Choroid plexus epithelial cell (primary cell): ENCODE data around the gene RPS6KC1.
A peak's percentile ranks its signal among the peaks of the same experiment; 100 is the strongest.

ENCODE experiments used
- DNase-seq: peaks from one replicate; pipeline ENCODE4 v3.0.0-alpha.2; 2010; ENCODE audit warnings: low read depth
- H3K4me3 ChIP-seq: 2 replicates; pipeline ENCODE4 v1.5.1; 2011; ENCODE audit warnings: low read depth, mild to moderate bottlenecking, control low read depth, low read length, moderate library complexity
- TF ChIP-seq, protein P1 (sequence below): conservative IDR thresholded peaks from 2 replicates; pipeline ENCODE4 v1.5.1; 2011; ENCODE audit warnings: low read depth, mild to moderate bottlenecking, control low read depth, inconsistent platforms, low read length, moderate library complexity

The RPS6KC1 gene

DNA sequence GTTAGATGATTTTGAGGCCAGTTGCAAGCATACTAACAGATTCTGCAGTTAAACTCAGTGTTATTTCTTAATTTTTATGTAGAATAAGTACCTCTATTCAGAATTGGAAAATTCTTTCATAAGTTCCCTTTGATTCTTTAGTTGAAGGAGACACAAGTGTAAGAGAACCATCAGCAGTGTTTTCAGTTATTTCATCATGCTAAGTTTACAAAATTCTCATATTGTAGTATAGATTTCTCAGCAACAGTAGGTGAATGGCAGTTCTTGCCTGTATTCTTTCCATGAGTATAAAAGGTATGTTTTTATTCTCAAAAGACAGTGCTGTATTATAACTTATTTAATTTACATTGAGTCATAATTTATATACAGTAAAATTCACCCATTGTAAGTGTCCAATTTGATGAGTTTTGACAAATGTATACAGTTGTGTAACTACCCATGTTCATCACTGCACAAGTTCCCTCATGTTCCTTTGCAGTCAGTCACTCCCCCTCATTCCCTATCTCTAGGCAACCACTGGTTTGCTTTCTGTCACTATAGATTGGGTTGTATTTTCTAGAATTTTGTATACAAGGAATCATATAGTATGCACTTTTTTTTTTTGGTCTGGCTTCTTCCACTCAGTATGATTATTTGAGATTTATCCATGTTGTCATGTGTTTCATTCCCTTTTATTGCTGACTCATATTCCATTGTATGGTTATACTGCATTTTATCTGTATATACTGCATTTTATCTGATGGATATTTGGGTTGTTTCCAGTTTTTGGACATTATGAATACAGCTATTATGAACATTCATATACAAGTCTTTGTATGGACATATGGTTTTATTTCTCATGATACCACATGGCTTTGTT lies 3.9 kb downstream of the RPS6KC1 start:
- H3K4me3 ChIP-seq: no peak overlapping the region
- TF ChIP-seq, protein P1, sequence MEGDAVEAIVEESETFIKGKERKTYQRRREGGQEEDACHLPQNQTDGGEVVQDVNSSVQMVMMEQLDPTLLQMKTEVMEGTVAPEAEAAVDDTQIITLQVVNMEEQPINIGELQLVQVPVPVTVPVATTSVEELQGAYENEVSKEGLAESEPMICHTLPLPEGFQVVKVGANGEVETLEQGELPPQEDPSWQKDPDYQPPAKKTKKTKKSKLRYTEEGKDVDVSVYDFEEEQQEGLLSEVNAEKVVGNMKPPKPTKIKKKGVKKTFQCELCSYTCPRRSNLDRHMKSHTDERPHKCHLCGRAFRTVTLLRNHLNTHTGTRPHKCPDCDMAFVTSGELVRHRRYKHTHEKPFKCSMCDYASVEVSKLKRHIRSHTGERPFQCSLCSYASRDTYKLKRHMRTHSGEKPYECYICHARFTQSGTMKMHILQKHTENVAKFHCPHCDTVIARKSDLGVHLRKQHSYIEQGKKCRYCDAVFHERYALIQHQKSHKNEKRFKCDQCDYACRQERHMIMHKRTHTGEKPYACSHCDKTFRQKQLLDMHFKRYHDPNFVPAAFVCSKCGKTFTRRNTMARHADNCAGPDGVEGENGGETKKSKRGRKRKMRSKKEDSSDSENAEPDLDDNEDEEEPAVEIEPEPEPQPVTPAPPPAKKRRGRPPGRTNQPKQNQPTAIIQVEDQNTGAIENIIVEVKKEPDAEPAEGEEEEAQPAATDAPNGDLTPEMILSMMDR: no peak
- peak; percentile 13 for DNase-seq

DNA sequence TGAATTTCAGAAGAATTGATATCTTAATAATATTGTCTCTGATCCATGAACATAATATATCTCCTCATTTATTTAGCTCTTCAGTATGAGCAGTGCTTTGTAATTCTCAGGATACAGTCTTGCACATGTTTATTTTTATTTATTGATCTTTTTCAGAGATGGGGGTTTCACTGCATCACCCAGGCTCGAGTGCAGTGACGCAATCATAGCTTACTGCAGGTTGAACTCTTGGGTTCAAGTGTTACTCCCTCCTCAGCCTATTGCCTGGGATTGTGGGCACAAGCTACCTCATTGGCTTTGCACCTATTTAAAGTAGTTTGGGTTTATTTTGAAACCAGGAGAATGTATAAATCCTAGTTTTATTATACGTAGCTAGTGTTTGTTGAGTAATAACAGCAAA lies 4.7 kb downstream of the RPS6KC1 start:
- TF ChIP-seq, protein P1: no peak
- H3K4me3 ChIP-seq: no peak overlapping the region
- no peak for DNase-seq

DNA sequence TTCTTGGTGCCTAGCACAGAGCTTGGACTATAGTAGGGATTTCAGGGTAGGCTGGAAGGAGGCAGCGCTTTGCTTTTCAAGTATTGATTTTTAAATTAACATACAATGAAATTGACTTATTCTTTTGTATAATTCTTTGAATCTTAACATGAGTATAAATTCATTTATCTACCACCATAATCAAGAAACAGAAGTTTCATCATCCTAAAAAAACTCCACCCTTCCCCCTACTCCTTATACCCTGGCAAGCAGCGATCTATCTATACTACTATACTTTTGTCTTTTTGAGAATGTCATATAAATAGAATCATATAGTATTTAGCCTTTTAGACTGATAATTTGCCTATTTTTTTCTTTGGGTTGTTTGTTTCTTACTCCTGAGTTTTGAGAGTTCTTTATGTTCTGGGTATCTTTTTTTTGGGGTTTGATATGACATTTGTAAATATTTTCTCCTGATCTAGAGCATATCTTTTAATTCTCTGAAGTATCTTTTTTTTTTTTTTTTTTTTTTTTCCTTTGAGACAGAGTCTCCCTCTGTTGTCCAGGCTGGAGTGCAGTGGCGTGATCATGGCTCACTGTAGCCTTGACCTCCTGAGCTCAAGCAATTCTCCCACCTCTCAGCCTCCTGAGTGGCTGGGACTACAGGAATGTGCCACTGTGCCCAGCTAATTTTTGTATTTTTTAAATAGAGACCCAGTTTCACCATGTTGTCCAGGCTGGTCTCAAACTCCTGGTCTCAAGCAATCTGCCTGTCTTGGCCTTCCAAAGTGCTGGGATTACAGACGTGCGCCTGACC lies 6.4 kb downstream of the RPS6KC1 start:
- TF ChIP-seq, protein P1: no peak
- H3K4me3 ChIP-seq: no peak overlapping the region
- DNase-seq: no peak

DNA sequence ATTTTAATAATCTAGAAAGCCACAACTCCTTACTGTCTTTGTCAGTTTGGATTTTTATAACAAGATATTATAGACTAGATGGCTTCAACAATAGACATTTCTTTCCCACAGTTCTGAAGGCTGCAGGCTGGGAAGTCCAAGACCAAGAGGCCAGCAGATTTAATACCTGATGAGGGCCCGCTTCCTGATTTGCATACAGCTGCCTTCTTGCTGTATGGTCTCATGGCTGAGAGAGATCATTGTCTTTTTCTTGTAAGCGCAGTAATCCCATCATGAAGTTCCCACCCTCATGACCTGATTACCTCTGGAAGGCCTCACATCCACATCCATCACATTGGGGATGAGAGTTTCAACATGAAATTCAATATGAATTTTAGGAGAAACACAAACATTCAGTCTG lies 9.8 kb downstream of the RPS6KC1 start:
- DNase-seq: no peak
- H3K4me3 ChIP-seq: no peak overlapping the region
- TF ChIP-seq, protein P1: no peak

DNA sequence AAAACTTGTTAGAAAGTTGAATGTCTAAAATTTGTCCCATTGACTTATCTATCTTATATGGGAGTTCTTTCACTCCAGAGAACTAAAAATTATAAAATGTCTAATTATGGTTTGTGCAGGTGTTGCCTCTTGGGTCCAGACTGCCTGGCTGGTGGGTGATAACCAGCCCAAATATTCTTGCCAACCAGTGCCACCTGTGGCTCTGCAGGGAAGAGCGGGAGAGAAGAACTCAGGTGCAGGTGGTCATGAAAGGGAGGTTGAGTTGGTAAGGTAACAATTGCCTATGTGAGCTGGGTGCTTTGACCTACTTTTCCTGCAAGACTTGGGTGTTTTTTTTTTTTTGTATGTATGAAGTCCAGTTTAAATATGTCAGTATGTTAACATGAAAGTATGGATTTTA lies 10.2 kb downstream of the RPS6KC1 start:
- no peak overlapping the region for H3K4me3 ChIP-seq
- no peak for DNase-seq
- TF ChIP-seq, protein P1: no peak

DNA sequence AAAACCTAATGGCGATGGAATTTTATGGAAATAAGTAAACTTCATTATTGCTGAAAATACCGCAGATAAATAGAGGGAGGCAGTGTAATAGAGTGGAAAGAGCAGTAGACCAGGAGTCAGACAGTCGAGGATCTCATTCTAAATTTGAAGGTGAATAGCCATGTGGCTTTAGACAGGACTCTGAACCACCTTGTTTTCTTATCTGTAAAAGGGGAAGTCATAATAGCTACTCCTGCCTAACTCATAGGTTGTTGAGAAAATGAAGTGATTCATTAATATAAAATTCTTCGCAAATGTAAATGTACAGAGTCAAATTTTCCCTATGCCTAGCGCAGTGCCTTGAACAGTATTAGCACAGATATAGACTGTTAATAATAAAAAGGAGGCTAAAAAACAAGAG lies 14.8 kb downstream of the RPS6KC1 start:
- TF ChIP-seq, protein P1: no peak
- no peak for DNase-seq
- no peak overlapping the region for H3K4me3 ChIP-seq
